ENCODE data around the gene RHOH.

Gene RHOH

DNA sequence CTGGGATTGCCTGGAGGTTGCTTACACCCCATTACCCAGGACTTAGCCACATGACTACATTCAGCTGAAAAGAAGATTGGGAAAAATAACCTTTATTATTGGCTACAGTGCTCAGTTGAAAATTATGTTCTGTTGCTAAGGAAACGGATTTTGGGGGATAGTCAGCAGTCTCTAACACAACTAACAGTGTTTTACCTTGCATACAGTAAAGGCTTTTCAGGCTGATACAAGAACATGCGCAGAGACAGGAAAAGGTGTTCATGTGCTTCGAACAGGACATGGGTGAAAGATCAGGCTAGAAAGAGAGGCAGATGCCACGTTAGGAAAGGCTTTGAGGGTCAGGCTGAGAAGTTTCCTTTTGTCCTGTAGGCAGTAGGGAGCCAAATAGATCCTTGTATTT is 14.8 kb upstream of the RHOH start:
- no peak for TF ChIP-seq GATA2 (IDR thresholded peaks at IDR 0.05; ENCODE audit: low read depth, low read length)

DNA sequence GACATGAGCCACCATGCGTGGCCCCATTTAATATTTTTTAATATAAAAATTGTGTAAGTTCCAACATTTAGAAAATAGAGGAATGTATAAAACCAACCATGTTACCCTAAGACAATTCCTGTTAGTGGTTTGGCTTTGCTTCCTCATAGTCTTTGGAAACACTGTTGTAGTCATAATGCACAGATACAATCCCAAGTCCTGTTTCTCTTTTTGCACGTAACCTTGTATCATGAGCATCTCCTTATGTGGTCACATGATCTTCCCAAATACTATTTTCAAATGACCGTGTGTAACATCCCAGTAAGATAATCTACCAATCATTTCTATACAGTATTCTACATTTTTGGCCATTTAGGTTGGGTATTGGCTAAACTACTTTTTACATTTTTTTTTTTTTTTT is 13.9 kb upstream of the RHOH start:
- TF ChIP-seq GATA2 (IDR thresholded peaks at IDR 0.05; ENCODE audit: low read depth, low read length) (no peak), GATA3 (IDR thresholded peaks at IDR 0.05; ENCODE audit: low read depth, low read length) (no peak)

DNA sequence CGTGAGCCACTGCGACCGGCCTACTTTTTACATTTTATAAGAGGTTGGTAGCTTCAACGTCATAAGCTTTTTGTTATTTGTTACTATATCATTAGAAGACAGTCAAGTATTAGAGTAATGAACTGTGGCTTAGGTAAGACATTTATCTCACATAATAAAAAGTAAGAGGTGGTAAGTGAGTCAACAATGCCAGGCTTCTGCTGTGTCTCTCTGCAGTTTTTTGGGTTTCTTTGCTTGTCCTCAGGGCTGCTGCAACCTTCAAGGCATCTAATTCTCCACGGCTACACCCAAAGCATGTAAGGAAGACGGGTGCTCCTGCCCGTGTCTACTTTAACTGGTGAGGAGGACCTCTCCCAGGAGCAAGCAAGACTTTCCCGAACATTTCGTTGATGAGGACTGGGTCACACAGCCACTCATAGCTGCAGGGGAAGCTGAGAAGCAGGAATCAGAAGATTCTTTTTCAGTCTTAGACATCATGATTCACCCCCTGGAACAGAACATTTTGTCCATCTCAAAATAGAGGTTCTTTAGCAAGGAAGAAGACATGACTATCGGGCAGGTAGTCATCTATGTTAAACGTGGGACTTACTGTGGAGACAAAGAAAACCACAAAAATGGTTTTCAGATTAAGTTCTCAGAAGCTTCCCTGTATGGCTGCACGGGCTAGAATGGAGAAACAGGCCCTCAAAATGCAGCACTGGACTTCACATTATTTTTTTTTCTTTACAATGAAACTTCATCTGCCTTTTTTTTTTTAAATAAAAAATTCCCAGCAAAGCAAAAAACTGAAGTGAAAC is 13.0 kb upstream of the RHOH start:
- TF ChIP-seq GATA2 (IDR thresholded peaks at IDR 0.05; ENCODE audit: low read depth, low read length) (no peak), GATA3 (IDR thresholded peaks at IDR 0.05; ENCODE audit: low read depth, low read length) (no peak)

DNA sequence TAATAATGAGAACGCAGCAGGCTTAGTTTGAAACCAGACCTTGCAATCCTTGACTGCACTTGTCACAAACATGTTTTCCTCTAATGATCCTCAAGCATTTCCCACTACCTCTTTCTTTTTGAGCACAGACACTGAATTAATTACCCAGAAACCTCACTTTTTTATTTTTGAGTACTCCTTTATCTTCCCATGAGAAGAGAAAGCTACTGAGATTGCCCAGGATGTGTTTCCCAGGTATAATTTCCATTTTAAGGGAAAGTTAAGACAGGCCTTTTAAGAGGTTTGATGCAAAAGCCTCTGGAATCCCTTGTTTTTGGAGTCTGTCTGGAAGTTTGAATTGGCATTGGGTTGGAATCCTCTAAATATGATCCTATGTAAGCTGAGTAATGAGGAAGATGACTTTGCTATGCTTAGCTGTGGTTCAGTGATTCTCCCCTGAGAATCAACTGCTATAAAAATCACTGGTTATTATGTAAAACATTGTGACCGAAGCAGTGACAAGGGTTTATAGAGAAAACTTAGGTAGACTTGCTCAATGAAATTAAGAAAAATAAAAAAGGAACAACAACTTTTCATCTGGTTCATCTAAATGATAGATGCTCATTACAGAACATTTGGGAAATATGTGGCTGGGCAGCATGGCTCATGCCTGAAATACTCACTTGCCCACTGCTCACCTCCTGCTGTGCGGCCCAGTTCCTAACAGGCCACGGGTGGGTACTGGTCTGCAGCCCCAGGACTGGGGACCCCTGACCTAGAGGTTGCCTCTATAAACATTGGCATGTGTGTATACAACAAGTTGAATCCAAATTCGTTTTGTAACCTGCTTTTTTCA is 10.8 kb upstream of the RHOH start:
- TF ChIP-seq GATA3 (IDR thresholded peaks at IDR 0.05; ENCODE audit: low read depth, low read length) (no peak), GATA2 (IDR thresholded peaks at IDR 0.05; ENCODE audit: low read depth, low read length) (no peak)

DNA sequence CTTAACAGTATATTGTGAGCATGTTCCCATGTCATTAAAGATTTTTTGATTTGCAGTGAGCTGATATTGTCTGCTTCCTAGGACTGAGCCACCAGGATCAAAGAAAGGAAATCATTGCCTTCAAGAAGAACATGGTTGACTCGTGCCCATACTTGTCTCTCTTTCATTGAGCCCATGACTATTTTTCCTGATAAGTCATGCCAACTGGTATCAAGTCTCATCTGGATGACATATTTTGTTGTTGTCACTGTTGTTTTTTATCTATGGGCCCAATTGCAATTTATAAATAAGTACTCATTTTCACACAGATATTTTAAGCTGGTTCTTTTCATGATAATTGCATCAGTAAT is 10.2 kb upstream of the RHOH start:
- TF ChIP-seq GATA3 (IDR thresholded peaks at IDR 0.05; ENCODE audit: low read depth, low read length) (no peak), GATA2 (IDR thresholded peaks at IDR 0.05; ENCODE audit: low read depth, low read length) (no peak)

DNA sequence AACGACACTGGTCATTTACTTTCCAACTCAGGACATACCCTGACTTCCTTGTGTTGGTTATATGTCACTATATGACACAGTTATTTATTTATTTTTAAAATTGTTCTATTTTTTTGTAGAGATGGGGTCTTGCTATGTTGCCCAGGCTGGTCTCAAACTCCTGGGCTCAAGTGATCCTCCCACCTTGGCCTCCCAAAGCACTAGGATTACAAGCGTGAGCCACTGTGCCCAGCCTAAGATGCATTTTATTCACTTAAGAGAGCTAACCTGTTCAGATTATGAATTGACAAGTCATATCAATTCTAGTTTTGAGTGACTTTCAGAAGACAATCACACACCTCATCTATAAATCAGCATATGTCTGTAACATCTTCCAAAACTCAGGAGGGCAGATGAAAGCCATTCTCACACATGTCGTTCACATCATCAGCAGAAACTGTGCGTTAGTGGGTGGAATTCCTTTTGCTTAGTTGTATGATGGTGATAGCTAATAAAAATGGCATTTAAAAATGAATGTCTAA is 9.4 kb upstream of the RHOH start:
- no peak for TF ChIP-seq GATA2 (IDR thresholded peaks at IDR 0.05; ENCODE audit: low read depth, low read length)

DNA sequence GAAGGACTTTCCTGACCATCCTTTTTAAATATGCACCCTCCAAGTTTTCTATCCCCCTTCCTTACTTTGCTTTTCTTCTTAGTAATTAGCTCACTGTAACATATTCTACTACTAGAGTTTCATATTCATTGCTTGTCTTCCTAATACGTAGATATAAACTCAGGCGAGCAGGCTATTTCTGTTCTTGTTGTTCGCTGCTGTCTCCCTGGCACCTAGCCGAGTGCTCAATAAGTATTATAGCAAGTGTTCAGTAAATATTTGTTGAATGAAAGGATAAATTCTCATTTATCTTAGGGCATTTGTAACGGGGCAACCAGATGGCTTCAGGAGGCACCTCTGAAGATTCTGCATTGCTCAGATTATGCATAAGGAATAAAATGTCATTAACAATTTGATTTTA is 6.8 kb upstream of the RHOH start:
- no peak for TF ChIP-seq GATA2 (IDR thresholded peaks at IDR 0.05; ENCODE audit: low read depth, low read length)
- no peak for TF ChIP-seq GATA3 (IDR thresholded peaks at IDR 0.05; ENCODE audit: low read depth, low read length)

DNA sequence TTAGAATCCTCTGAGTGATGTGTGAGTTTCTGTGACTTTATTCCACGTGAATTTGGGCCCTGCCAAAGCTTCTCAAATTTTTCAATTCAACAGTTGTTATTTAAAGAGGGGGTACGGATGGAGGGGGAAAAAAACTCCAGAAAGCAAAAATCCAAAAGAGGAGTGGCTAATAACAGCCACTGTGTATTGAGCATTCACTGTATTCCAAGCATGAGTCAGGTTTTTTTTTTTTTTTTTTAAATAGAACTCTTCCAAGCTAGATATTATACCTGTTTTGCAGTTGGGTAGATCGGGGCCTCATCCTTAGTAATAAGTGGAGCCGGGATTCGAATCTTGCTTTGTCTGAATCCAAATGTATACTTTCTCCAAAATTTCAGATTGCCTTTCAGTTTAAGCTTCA is 6.4 kb upstream of the RHOH start:
- TF ChIP-seq GATA2 (IDR thresholded peaks at IDR 0.05; ENCODE audit: low read depth, low read length) (no peak), GATA3 (IDR thresholded peaks at IDR 0.05; ENCODE audit: low read depth, low read length) (no peak)

DNA sequence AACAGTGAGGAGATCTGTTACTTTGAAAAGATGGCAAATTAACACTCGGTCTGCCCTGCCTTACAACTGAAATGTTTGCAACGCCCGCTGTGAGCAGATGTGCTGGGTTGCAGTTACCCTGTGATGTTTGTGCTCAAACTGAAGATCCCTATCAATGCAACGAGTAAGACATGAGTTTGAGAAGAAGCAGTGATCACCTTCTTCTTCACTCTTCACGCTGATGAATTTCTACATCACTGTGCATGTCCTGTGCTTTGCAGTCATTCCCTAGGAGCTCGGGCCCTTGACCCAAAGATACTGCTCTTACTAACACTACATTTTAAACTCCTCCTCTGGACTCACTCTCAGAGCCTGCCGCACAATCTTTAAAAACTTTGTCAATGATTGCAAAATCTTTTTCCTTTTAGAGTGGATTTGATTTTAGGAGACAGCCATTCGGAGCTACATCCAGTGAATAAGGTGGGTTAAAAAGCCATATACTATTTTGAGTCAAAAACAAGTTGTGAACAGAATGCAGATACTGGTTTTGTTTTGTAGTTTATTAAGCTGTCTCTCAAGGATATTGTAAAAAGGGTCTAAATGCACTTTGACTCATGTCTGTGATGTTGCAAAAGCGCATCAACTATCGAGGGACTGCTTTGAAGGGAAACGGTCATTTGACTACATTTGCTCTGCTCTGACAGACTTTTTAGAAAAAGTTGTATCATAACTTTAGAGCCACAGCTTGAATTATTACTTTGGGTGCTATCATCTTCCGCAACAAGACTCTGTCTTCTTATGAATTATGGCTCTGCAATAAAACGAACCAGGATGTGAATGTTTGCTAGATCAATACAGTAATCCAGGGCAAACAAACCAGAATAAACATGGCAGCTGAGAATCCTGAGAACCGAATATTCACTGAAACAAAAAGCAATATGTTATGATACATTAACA is 5.7 kb upstream of the RHOH start:
- TF ChIP-seq GATA3 (IDR thresholded peaks at IDR 0.05; ENCODE audit: low read depth, low read length) (no peak), GATA2 (IDR thresholded peaks at IDR 0.05; ENCODE audit: low read depth, low read length) (no peak)

DNA sequence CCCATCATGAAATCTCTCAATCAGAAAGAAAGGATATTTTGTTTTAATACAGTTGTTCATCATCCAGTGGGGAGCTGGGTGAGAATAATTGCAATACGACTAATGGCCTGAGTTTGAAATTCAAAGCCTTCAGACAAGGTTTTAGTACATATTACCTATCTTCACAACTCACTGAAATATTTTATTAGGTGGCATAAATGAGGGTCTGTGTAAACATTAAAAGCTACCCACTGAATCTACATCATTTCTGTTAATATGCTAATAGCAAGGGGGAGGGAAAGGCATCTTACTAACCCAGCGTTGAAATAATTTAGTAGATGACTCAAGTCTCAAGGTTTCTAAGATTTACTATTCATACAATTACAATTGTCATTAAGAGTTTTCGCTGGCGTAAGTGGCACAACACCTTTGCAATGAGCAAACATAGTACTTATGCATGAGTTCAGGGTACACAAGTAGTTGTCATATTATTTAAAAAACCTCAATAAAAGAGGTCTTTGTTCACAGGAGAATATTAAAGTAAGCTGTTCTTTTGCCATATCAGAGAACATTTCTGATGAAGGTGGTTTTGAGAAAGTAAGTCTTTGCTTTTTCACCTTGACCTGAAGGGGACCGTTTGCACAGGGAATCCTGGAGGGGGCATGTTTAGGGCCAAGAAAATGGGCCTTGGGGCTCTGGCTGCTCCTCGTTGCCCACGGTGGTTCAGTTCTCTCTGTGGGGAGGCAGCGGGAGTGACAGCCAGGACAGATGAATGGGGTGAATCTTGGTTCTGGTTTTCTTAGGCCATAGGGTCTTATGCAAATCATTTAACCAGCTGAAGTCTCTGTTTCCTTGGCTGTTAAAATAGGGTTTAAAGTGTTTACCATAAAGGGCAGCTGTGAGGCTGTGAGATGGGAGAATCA is 4.5 kb upstream of the RHOH start:
- TF ChIP-seq GATA3 (IDR thresholded peaks at IDR 0.05; ENCODE audit: low read depth, low read length) (no peak), GATA2 (IDR thresholded peaks at IDR 0.05; ENCODE audit: low read depth, low read length) (no peak)

DNA sequence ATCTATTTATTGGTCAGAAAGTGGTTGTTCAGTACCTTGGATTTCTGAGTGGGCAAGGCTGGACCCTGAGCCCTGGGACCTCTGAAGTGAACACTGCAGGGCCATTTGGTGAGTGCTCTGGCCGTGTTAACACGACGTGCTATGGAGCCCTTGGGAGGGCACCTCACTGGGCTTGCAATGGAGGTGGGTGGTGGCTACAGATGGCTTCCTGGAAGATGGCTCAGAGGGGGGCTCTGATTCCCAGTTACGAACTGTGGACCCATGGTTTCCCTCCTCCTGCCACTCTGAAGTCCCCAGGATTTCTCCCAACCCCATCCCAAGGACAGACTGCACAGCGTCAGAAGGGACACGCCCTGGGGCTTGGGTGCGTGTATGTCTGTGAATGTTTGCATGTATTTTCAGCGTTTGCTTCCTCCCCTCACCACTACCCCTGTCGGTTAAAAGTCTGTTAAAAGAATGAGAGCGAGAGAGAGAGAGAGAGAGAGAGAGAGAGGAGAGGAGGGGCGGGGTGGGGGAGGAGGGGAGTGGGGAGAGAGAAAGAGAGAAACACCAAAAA is 3.7 kb upstream of the RHOH start:
- TF ChIP-seq GATA2 (IDR thresholded peaks at IDR 0.05; ENCODE audit: low read depth, low read length), result no peak
- TF ChIP-seq GATA3 (IDR thresholded peaks at IDR 0.05; ENCODE audit: low read depth, low read length), result no peak

DNA sequence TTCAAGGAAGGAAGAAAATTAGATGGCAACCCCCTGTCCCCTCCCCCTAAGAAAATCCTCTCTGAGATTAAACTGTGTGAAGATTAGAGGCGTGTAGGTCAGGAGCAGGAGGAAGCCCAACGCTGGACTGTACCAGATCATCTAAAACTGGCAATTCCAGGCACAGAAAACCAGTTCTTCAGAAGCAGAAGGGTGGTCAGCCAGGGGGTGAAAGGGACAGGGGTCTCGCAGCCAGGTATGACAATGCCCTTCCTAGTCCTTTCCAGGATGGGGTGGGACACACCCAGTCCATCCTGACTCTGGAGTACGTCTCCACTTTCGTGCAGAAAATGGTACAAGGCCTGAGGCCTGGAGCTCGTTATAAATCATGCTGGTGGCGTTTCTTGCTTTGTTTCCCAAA is 3.3 kb upstream of the RHOH start:
- TF ChIP-seq GATA3 (IDR thresholded peaks at IDR 0.05; ENCODE audit: low read depth, low read length) (no peak), GATA2 (IDR thresholded peaks at IDR 0.05; ENCODE audit: low read depth, low read length) (no peak)
